Panc1 (cell line): ENCODE results near the gene ZBED5. TPM values are rescaled to one million over a fixed set of nuclear protein-coding genes. Genes with fewer than 3 reads are reported as not detected.

Experiments
- ATAC-seq: fragments of 200-7000 bp; cut with Tn5 transposase; 2 replicates; pipeline ENCODE4 v1.9.1; 2020; ENCODE audit warnings: mild to moderate bottlenecking, moderate library complexity
- BruUV-seq: library from RNA; stranded (reverse); fragments of 400-500 nt; replicated peaks from 2 replicates; lab custom pipeline; 2021; lab: Mats Ljungman, UMichigan
- CTCF ChIA-PET: fragments of 300-600 bp; sonication (Branson Sonifier 250); formaldehyde crosslinking; loops from one replicate; lab custom pipeline; 2022; ENCODE audit warnings: antibody characterized with exemption; lab: Charles Lee
- POLR2A ChIA-PET: fragments of 300-600 bp; sonication (Branson Sonifier 250); formaldehyde crosslinking; loops from one replicate; lab custom pipeline; 2022; ENCODE audit warnings: antibody characterized with exemption; lab: Charles Lee
- DNase-seq: peaks from one replicate; pipeline ENCODE4 v3.0.0-alpha.2; 2010; ENCODE audit warnings: low read depth, low spot score
- H3K27ac ChIP-seq: 2 replicates; pipeline ENCODE4 v1.5.1; 2011; ENCODE audit warnings: mild to moderate bottlenecking, low read length, inconsistent platforms
- H3K27me3 ChIP-seq: fragments of 200-500 bp; sonication (Bioruptor generic); 2 replicates; pipeline ENCODE4 v1.6.0; 2014; ENCODE audit warnings: low read length, inconsistent platforms; ENCODE audit not compliant: control insufficient read depth, insufficient read depth
- H3K36me3 ChIP-seq: fragments of 200-500 bp; sonication (Bioruptor generic); 2 replicates; pipeline ENCODE4 v1.5.1; 2014; ENCODE audit warnings: inconsistent platforms, mild to moderate bottlenecking, low read length, moderate library complexity; ENCODE audit not compliant: control insufficient read depth, insufficient read depth
- H3K4me1 ChIP-seq: 2 replicates; pipeline ENCODE4 v1.5.1; 2011; ENCODE audit warnings: inconsistent platforms, mild to moderate bottlenecking, low read length, moderate library complexity; ENCODE audit not compliant: control insufficient read depth, insufficient read depth
- H3K4me3 ChIP-seq, 2 experiments: 2 replicates each; pipeline ENCODE4 v1.5.1; 2011 to 2012; ENCODE audit warnings: low read depth in 2 of 2, low read length in 2 of 2, mild to moderate bottlenecking in 2 of 2, inconsistent platforms in 1 of 2, moderate library complexity in 1 of 2
- H3K9me3 ChIP-seq: fragments of 200-500 bp; sonication (Bioruptor generic); 2 replicates; pipeline ENCODE4 v1.5.1; 2014; ENCODE audit warnings: low read depth, mild to moderate bottlenecking, inconsistent platforms, low read length, moderate library complexity; ENCODE audit not compliant: control insufficient read depth, insufficient read depth
- POLR2AphosphoS5 ChIP-seq: IDR thresholded peaks from 2 replicates; pipeline ENCODE4 v1.6.1; 2012; ENCODE audit warnings: mild to moderate bottlenecking, low read depth, low read length, moderate library complexity
- SIN3A ChIP-seq: IDR thresholded peaks from 2 replicates; pipeline ENCODE4 v1.6.1; 2012; ENCODE audit warnings: low read depth, mild to moderate bottlenecking, low read length, moderate library complexity, borderline replicate concordance; ENCODE audit not compliant: insufficient read depth
- TCF7L2 ChIP-seq: IDR thresholded peaks from 2 replicates; pipeline ENCODE4 v1.6.1; 2011; ENCODE audit warnings: mild to moderate bottlenecking, low read depth, low read length, inconsistent platforms
- in situ Hi-C: cut with HindIII; loops from 2 replicates; pipeline ENCODE4 v1.10.0; 2016; ENCODE audit warnings: low sequenced_read_pairs, low pct_unique_long_range_greater_than_20kb
- intact Hi-C: fragments of 100-400 bp; cut with micrococcal nuclease; formaldehyde crosslinking; loops from one replicate; pipeline ENCODE4 v1.10.0; 2022; ENCODE audit not compliant: unreplicated experiment
- total RNA-seq: library from RNA; stranded (reverse); gene quantifications from one replicate; pipeline ENCODE4 v1.2.1, GENCODE V29; 2021; ENCODE audit not compliant: unreplicated experiment
- TF ChIP-seq, protein P1 (sequence below), 2 experiments: IDR thresholded peaks; 2 replicates each; pipeline ENCODE4 v1.6.1; 2011 to 2012; ENCODE audit warnings: low read depth in 2 of 2, control low read depth in 1 of 2, low read length in 1 of 2, mild to moderate bottlenecking in 1 of 2, moderate library complexity in 1 of 2; ENCODE audit not compliant: insufficient read depth in 1 of 2
- TF ChIP-seq, protein P2 (sequence below): fragments of 450-650 bp; IDR thresholded peaks from 2 replicates; pipeline ENCODE4 v1.5.1; 2017; ENCODE audit warnings: mild to moderate bottlenecking

ZBED5 gene
- total RNA-seq, 1 experiment from 2014 or later, result 114 TPM

DNA sequence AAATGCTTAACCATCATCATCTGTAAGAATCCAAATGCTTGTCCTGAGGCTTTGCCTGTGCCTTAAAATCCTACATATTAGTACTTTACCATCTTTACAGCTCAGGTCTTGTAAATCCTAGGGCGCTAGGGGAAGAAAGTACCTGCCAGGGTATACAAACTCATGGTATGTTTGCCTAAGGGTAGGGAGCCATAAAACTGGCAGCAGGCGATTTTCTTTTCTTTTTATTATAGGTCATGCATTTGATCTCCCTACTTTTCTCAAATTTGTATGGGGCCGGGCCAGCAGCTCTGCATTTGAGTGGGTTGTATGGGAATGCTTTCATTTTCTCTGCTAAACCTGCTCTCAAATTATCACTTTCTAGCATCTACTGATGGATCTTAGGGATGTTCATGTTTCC lies 24.0 kb upstream of the ZBED5 start:
- Histone ChIP-seq H3K27me3 (no peaks in the 10 kb centered on the region), H3K27ac (peak overlapping the region; percentile 57; the same call in 1 of the 2 replicates), H3K4me3 (no peak overlapping the region), H3K9me3 (peaks cover 15% of the 10 kb centered on the region; the same call in 1 of the 2 replicates), H3K4me1 (no peaks in the 10 kb centered on the region; the same call in 1 of the 2 replicates), H3K36me3 (no peaks in the 10 kb centered on the region)
- POLR2A ChIA-PET, result no interaction called here
- CTCF ChIA-PET, result interaction anchor here (0.7 to 1.0 kb wide), 2 partner anchors 49 to 292 kb away, joined by 3 read pairs; no protein-coding TSS in a partner anchor
- ATAC-seq, result peak; percentile 59
- TF ChIP-seq, protein P1, sequence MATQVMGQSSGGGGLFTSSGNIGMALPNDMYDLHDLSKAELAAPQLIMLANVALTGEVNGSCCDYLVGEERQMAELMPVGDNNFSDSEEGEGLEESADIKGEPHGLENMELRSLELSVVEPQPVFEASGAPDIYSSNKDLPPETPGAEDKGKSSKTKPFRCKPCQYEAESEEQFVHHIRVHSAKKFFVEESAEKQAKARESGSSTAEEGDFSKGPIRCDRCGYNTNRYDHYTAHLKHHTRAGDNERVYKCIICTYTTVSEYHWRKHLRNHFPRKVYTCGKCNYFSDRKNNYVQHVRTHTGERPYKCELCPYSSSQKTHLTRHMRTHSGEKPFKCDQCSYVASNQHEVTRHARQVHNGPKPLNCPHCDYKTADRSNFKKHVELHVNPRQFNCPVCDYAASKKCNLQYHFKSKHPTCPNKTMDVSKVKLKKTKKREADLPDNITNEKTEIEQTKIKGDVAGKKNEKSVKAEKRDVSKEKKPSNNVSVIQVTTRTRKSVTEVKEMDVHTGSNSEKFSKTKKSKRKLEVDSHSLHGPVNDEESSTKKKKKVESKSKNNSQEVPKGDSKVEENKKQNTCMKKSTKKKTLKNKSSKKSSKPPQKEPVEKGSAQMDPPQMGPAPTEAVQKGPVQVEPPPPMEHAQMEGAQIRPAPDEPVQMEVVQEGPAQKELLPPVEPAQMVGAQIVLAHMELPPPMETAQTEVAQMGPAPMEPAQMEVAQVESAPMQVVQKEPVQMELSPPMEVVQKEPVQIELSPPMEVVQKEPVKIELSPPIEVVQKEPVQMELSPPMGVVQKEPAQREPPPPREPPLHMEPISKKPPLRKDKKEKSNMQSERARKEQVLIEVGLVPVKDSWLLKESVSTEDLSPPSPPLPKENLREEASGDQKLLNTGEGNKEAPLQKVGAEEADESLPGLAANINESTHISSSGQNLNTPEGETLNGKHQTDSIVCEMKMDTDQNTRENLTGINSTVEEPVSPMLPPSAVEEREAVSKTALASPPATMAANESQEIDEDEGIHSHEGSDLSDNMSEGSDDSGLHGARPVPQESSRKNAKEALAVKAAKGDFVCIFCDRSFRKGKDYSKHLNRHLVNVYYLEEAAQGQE (IDR thresholded peaks at IDR 0.05; ENCODE audit: insufficient read depth in 1 of 2, low read depth in 2 of 2, low read length in 1 of 2), result no peak
- no peak for TF ChIP-seq SIN3A
- TF ChIP-seq TCF7L2, result peak; percentile 89
- in situ Hi-C loops (no loop called here), intact Hi-C loops (no loop called here)
- no peak for DNase-seq
- no TSS peak for BruUV-seq

DNA sequence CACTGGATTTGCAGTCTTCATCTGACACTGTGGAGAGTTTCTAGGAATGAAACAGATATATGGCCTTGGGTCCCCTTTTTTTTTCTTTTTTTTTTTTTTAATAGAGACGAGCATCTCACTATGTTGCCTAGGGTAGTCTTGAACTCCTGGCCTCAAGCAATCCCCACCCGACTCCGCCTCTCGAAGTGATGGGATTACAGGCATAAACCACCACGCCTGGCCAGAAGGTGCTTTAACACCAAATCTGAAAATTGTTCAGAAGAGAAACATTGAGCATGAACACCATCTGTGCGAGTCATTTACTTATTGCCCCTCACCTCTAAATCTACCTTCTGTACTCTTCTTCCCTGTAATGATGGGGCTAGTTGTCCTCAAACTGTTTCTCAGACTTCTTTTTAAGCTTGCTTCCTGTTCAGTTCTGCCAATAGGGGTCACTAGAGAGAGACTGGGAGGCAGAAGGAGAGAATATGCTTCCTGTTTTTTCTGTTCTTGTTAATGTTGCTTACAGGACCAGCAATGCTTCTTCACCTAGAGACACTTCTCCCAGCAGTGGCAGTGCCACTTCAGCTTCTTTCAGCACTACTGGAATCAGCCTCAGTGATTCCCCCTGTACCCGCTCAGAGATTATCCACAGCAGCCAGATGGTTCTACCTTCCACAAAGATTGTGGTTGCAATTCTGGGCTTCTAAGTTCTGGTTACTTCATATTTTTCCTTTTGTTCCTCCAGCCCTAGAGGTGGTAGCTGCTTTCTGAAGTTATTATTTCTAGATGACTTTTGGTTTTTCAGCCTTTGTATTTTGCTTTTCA lies 20.8 kb upstream of the ZBED5 start:
- Histone ChIP-seq H3K27me3 (no peaks in the 10 kb centered on the region), H3K4me3 (no peak overlapping the region), H3K27ac (peak overlapping the region; percentile 27), H3K9me3 (peaks cover 12% of the 10 kb centered on the region; the same call in 1 of the 2 replicates), H3K36me3 (no peaks in the 10 kb centered on the region), H3K4me1 (peaks cover 4% of the 10 kb centered on the region; the same call in 1 of the 2 replicates)
- ChIA-PET POLR2A (interaction anchor here (0.7 kb wide), 1 partner anchor 30 kb away, joined by 5 read pairs; no protein-coding TSS in a partner anchor), CTCF (interaction anchor here (0.6 to 0.9 kb wide), 2 partner anchors 25 to 85 kb away, joined by 3 to 6 read pairs; no protein-coding TSS in a partner anchor)
- in situ Hi-C loops (no loop called here), intact Hi-C loops (no loop called here)
- DNase-seq, result no peak
- BruUV-seq, result no TSS peak
- no peak for ATAC-seq
- TF ChIP-seq, protein P2, sequence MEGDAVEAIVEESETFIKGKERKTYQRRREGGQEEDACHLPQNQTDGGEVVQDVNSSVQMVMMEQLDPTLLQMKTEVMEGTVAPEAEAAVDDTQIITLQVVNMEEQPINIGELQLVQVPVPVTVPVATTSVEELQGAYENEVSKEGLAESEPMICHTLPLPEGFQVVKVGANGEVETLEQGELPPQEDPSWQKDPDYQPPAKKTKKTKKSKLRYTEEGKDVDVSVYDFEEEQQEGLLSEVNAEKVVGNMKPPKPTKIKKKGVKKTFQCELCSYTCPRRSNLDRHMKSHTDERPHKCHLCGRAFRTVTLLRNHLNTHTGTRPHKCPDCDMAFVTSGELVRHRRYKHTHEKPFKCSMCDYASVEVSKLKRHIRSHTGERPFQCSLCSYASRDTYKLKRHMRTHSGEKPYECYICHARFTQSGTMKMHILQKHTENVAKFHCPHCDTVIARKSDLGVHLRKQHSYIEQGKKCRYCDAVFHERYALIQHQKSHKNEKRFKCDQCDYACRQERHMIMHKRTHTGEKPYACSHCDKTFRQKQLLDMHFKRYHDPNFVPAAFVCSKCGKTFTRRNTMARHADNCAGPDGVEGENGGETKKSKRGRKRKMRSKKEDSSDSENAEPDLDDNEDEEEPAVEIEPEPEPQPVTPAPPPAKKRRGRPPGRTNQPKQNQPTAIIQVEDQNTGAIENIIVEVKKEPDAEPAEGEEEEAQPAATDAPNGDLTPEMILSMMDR, result peak; percentile 91
- no peak for TF ChIP-seq POLR2AphosphoS5
